H1 (cell line): Measurements from ENCODE around the gene GCC1. TPM values are rescaled to one million over a fixed set of nuclear protein-coding genes. Genes with fewer than 3 reads are reported as not detected.

Experiments used
- ATF2 ChIP-seq: IDR thresholded peaks from 2 replicates; pipeline ENCODE4 v1.6.1; 2012; ENCODE audit warnings: low read length, inconsistent platforms
- CBX5 ChIP-seq: fragments of 300-800, 300-1000 bp; sonication (generic); IDR thresholded peaks from 2 replicates; pipeline ENCODE4 v1.7.1; 2016; ENCODE audit warnings: antibody characterized with exemption, low read length, low read depth
- CHD7 ChIP-seq: fragments of 300-600 bp; sonication (generic); IDR thresholded peaks from 2 replicates; pipeline ENCODE4 v1.7.1; 2012; ENCODE audit warnings: low read length, moderate library complexity, mild to moderate bottlenecking, inconsistent platforms; ENCODE audit not compliant: insufficient replicate concordance
- CTCF ChIP-seq, 3 experiments: IDR thresholded peaks; 1 replicate in 2 of 3; 2 replicates in 1 of 3; pipeline versions ENCODE4 v1.5.1 to v1.6.1; 2011; ENCODE audit warnings: low read length in 3 of 3, mild to moderate bottlenecking in 3 of 3, inconsistent platforms in 2 of 3, low read depth in 1 of 3, moderate library complexity in 1 of 3; ENCODE audit not compliant: insufficient read depth in 1 of 3; ENCODE audit errors: control extremely low read depth in 1 of 3
- TBP ChIP-seq: IDR thresholded peaks from 2 replicates; pipeline ENCODE4 v1.6.1; 2011; ENCODE audit warnings: low read depth, low read length, improper control_type of control experiment
- YY1 ChIP-seq: IDR thresholded peaks from 2 replicates; pipeline ENCODE4 v1.6.1; 2011; ENCODE audit warnings: low read depth, mild to moderate bottlenecking, low read length
- polyA plus RNA-seq, 7 experiments: library from polyadenylated mRNA; depleted of rRNA in 3 of 7; stranded (reverse) in 5 of 7; unstranded in 2 of 7; fragments of >200 nt in 5 of 7; fragments of 200-250 nt in 2 of 7; gene quantifications; 1 replicate in 5 of 7; 2 replicates in 1 of 7; 4 replicates in 1 of 7; pipeline versions ENCODE4 v1.2.1 to v1.2.3, GENCODE V29; 2011 to 2013; ENCODE audit warnings: missing spikeins in 2 of 7, mixed read lengths in 2 of 7
- total RNA-seq: library from RNA; stranded (reverse); fragmentation: NEBNext Ultra II Directional; extraction: Animal tissue kit (Norgen Biotek cat#: 25700); gene quantifications from 2 replicates; pipeline ENCODE4 v1.2.1, GENCODE V29; 2021

Gene GCC1
- total and polyA plus RNA-seq, 2 of the 8 experiments (the other 6 are each of a cell fraction or from before 2014, with no cell fraction given) = 3.3 to 15.0 TPM

DNA sequence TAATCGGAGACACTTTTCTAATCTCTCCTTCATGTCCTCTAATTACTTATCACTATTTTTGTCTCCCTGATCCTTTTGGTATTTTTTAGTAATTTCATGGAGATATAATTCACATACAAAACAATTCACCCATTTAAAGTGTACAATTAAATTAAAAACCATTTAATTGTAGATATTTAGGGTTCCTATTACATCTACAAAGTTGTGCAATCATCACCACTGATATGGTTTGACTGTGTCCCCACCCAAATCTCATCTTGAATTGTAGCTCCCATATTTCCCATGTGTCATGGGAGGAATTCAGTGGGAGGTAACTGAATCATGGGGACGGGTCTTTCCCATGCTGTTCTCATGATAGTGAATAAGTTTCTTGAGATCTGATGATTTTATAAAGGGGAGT, 29.0 kb downstream of the GCC1 start (continued):
- TF ChIP-seq CHD7 (no peak), ATF2 (no peak), CBX5 (no peak), YY1 (no peak), TBP (no peak), CTCF (IDR thresholded peaks at IDR 0.05; ENCODE audit: control extremely low read depth in 1 of 3, insufficient read depth in 1 of 3, low read depth in 1 of 3, low read length in 3 of 3) (no peak)
